Cardiac fibroblast (primary cell): ENCODE results near the gene GPR107.

Experiments
- DNase-seq, 2 donors: peaks; one replicate each; pipeline versions ENCODE4 v3.0.0 to v3.0.0-alpha.2; 2010; ENCODE audit warnings: low read depth in 2 of 2
- H3K4me3 ChIP-seq, 2 donors: replicated peaks in 1 of 2; 1 replicate in 1 of 2; 2 replicates in 1 of 2; pipeline ENCODE4 v1.5.1; 2011; ENCODE audit warnings: low read depth in 2 of 2, low read length in 2 of 2, mild to moderate bottlenecking in 2 of 2, moderate library complexity in 1 of 2
- CTCF ChIP-seq: IDR thresholded peaks from one replicate; pipeline ENCODE4 v1.5.1; 2011; ENCODE audit warnings: low read depth, mild to moderate bottlenecking, low read length, inconsistent platforms

GPR107 gene

GRCh38 chr9:130058887-130059286, 5.2 kb downstream of the GPR107 start:
- DNase-seq = no peak

GRCh38 chr9:130060296-130060695, 6.6 kb downstream of the GPR107 start:
- no peak overlapping the region for H3K4me3 ChIP-seq
- TF ChIP-seq CTCF = no peak
- DNase-seq = no peak

More at GRCh38 chr9:130058887-130059286, 5.2 kb downstream of the GPR107 start:
- H3K4me3 ChIP-seq = no peak overlapping the region
- no peak for TF ChIP-seq CTCF

GRCh38 chr9:130062750-130063149, 9.0 kb downstream of the GPR107 start:
- no peak for DNase-seq
- no peak for TF ChIP-seq CTCF
- no peak overlapping the region for H3K4me3 ChIP-seq

- no peak overlapping the region for H3K4me3 ChIP-seq
- TF ChIP-seq CTCF = no peak
- DNase-seq = no peak
Observed at GRCh38 chr9:130064621-130065020, 10.9 kb downstream of the GPR107 start.

GRCh38 chr9:130069048-130069447, 15.3 kb downstream of the GPR107 start:
- no peak for TF ChIP-seq CTCF
- DNase-seq = no peak
- no peak overlapping the region for H3K4me3 ChIP-seq

GRCh38 chr9:130072515-130073235, 19.0 kb downstream of the GPR107 start:
- peak in 1 of 2 donors; percentile 75 for DNase-seq
- no peak for TF ChIP-seq CTCF
- no peak overlapping the region for H3K4me3 ChIP-seq

- no peak for TF ChIP-seq CTCF
- peak; percentile 68 to 87 for DNase-seq
- H3K4me3 ChIP-seq = no peak overlapping the region
Observed at GRCh38 chr9:130073373-130073772, 19.7 kb downstream of the GPR107 start.
